GM21717 (cell line): ENCODE data around the gene C2orf49.

Experiments
- ATAC-seq: cut with Tn5 transposase; IDR thresholded peaks from one replicate; pipeline ENCODE4 v1.9.1; 2021; ENCODE audit warnings: mild to moderate bottlenecking, moderate library complexity; ENCODE audit not compliant: unreplicated experiment

The C2orf49 gene

GRCh38 chr2:105337122-105338019 is at the start of gene C2orf49:
Gene C2orf49, plus strand, starts transcription at chr2:105337540. Its CDS starts 48 bp downstream, at chr2:105337588.
- peak; percentile 90 for ATAC-seq

DNA sequence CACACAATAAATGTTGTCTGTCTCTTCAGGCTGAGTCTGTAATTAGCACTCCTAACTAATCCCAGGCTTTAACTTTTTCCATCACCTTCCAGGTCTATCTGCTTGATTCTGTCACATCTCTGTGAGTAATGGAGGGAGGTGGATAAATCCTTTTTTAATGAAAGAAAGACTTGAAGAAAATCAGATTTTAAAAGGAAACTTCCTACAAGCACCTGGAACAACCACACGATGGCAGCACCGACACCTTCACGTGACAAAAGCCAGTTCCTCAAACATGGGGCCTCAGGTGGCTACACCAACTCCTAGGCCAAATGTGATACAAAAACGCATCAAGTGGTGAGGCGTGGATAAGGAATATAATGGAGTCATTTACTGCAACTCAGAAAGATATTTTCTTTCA is 49.6 kb upstream of the C2orf49 start:
- no peak for ATAC-seq

DNA sequence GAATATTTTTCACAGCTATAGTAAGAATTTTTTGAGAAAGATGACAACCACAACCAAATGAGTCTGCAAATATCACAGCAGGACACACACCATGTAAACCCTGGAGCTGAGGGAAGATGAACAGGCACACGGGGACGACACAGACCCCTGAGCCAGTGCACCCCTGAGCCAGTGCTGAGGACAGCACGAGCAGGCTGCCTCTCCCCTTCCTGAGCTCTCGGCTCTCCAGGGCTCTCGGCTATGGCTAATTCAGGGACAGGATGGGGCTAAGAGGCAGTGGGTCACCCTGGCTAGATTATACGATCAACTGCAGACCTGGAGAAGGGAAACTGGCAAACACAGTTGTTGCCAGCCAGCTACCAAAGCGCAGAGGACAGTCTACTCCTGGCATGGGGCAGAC is 49.2 kb upstream of the C2orf49 start:
- no peak for ATAC-seq

DNA sequence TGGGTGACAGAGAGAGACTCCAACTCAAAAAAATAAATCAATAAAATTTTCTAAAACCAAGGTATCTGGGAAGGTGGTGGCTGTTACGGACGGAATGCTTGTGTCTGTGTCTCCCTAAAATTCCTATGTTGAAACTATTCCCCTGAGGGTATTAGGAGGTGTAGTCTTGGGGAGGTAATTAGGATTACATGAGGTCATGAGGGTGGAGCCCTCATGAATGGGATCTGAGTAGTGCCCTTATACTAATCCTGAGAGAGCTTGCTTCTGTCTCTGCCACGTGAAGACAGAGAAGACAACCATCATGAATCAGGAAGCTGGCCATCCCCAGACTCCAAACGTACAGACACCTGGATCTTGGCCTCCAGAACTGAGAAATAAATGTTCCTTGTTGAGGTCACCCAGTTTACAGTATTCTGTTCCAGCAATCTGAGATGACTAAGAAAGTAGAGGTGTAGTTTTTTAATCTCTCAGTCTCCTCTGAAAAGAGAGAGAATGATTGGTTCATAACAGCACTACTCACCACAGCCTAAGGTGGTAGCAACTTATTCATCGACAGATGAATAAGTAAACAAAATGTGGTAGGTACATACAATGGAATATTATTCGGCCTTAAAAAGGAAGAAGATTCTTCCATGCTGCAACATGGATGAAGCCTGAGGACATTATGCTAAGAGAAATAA is 46.2 kb upstream of the C2orf49 start:
- ATAC-seq = no peak

GRCh38 chr2:105291981-105292380 is 45.4 kb upstream of the C2orf49 start:
- ATAC-seq = no peak

- no peak for ATAC-seq
Observed at GRCh38 chr2:105294046-105294445, 43.3 kb upstream of the C2orf49 start.

DNA sequence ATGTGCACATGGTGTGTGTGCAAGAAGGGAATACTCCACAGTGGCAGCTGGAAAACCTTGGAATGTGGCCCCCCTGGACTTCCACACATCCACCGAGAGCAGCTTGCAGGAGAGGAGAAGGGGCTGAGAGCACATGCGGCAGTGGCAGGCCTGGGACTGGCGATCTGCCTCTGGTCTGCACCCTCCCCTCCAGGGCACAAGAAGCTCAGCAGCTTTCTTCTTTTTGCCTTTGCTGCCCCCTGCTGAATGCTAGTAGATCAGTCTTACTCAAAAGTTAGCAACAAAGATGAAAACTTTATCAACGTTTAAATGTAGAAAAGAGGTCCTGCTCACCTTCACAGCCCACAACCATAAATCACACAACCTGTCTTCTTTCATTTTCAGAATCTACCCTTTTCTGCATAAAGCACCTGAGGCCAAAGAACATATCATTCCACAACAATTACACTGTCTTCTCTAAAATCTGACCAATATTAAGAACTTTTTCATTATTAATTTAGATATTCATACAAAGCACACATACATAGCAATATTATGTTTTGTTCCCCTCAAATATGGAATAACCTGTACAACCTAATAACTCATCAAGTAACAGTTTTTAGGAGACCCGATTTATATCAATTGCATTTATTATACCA is 42.4 kb upstream of the C2orf49 start:
- ATAC-seq = no peak

- ATAC-seq = no peak
Observed at GRCh38 chr2:105296017-105296611, 41.2 kb upstream of the C2orf49 start.

GRCh38 chr2:105297216-105297615 is 40.1 kb upstream of the C2orf49 start:
- no peak for ATAC-seq

DNA sequence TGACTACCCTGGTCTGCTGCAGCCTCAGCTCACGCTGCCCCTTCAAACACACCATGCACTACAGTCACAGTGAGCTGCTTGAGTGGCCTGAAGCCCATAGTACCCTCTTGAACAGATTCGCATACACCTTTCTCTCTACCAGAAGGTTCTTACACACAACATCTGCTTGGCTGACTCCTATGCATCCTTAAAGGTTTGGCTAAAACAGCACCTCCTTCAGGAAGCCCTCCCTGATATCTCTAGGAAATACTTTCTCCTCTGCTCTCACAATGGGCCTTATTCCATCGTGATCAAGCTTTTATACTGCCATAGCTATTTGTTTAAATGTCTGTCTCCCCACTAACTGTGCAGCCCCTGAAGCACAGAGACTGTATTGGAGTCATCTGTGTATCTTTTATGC is 39.3 kb upstream of the C2orf49 start:
- no peak for ATAC-seq

DNA sequence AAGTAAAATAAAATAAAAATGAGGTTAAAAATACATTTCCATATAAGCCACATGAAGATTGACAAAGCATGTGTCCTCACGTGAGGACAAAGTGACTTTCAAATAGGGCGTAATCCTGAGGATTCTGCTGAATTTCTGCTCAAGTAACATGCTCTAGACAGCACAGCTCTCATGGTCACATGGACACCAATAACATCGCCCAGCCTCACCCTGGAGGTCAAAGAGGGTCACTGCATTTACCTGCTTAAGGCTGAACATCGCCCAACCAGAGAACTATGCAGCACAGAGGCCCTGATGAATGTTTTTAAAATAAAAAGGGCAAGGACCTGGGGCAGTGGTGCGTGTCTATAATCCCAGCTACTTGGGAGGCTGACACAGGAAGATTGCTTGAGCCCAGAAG is 38.0 kb upstream of the C2orf49 start:
- no peak for ATAC-seq

- no peak for ATAC-seq
Observed at GRCh38 chr2:105301646-105302045, 35.7 kb upstream of the C2orf49 start.

GRCh38 chr2:105307146-105307545 is 30.2 kb upstream of the C2orf49 start:
- ATAC-seq = no peak

GRCh38 chr2:105307550-105307949 is 29.8 kb upstream of the C2orf49 start:
- ATAC-seq = no peak

GRCh38 chr2:105307962-105308361 is 29.4 kb upstream of the C2orf49 start:
- no peak for ATAC-seq

DNA sequence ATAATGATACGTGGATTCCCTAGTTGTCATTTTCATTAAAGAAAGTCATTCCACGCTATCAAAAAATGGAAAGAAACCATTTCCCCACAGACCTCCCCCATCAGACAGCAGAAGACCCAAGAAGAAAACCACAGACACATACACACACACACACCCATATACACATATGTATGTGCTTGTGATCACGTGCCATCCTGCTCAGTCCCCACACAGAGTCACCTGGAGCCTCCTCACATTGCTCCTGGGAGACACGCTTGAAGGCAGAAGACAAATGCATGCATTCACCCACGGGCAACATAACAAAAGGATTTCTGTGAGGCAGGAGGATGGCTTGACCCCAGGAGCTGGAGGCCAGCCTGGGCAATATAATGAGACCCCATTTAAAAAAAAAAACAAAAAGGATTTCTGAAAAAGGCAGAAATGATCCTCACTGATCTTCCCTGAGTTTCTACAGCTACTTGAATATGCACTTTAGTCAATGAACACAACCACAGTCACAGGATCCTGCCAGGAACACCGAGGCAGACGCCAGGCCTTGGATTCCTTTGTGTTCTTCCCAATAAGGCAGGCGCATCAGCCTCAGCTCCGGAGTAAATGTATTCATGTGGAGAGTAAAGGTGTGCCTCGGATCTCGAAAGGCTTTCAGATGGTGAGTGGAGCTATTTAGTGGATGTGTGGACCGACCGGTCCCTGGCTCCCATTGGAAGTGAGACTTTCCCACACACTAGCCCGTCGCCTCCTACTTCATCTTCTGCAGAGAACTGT is 28.8 kb upstream of the C2orf49 start:
- no peak for ATAC-seq

DNA sequence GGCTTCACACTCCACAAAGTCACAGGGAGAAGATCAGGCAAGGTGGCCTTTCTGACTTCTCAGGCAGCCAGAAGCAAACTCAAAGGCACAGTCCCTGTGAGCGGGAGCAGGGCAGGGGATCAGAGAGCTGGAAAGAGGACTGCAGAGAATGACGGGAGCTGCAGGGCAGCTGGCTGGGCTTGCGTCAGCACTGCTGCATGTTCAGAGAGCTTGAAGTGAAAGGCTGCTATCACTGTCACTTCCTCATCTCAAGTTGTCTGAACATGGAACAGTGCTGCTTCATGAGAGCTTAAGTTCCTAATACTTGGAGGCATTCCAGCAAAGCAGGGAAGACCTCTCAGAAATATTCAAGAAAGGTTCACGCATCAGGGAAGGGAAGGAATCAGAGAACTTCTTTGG is 28.2 kb upstream of the C2orf49 start:
- no peak for ATAC-seq

DNA sequence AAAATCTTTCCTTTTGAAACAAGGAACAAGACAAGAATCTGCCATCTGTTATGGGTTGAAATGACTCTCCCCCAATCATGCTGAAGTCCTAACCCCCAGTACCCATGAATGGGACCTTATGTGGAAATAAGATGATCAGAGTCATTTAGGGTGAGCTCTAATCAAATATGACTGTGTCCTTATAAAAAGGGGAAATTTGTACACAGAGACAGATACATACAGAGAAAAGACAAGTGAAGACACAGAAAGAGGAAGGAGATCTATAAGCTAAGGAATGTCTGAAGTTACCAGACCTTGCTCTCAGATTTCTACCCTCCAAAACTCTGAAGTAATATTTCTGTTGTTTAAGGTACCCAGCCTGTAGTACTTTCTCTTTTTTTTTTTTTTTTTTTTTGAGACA is 23.5 kb upstream of the C2orf49 start:
- peak; percentile 47 for ATAC-seq

DNA sequence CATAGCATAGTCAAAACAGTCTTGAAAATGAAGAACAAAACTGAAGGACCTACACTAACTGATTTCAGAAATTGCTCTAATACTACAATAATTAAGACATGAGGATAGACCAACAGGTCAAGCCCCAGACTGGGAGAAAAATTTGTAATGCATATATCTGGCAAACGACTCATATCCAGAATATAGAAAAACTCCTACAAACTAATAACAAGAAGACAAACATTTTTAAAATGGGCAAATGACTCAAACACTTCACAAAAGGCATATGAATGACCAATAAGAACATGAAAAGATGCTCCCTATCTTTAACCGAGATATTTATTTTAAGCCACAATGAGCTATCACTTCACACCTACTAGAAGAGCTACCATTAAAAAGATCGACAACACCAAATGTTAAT is 22.0 kb upstream of the C2orf49 start:
- peak; percentile 63 for ATAC-seq

GRCh38 chr2:105317937-105318336 is 19.4 kb upstream of the C2orf49 start:
- ATAC-seq = no peak
